Smooth muscle cell of the brain vasculature (primary cell): ENCODE data around the gene SLC35D2.
"Not testable (repeated sequence)": the region's sequence is repeated elsewhere in the genome, so short reads cannot be mapped to it uniquely, and the experiment has no call there.

Source experiments
- DNase-seq: peaks from one replicate; pipeline ENCODE4 v3.0.0-alpha.2; 2012; ENCODE audit warnings: low read depth, low spot score

Gene SLC35D2

DNA sequence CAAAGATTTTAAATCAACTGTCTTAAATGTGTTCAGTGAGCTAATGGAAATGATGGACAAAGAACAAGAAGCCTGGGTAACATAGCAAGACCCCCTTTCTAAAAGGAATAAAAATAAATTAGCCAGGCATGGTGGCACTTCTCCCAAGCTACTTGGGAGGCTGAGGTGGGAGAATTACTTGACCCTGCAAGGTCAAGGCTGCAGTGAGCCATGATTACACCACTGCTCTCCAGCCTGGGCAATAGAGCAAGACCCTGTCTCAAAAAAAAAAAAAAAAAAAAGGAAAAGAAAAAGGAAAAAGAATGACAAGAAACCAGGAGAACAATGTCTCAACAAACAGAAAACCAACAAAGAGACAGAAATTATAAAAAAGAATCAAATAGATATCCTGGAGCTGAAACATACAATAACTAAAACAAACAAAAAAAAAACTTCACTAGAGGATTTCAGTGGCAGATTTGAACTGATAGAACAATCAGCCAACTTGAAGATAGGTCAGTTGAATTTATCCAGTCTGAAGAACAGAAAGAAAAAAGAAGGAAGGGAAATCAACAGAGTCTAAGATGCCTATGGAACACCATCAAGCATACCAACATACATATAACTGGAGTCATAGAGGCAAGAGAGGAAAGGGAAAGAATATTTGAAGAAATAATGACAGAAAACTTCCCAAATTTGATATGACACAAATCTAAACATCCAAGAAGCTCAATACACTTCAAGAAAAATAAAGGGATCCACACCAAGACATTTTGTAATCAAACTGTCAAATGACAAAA lies 16.8 kb upstream of the SLC35D2 start:
- no peak for DNase-seq

DNA sequence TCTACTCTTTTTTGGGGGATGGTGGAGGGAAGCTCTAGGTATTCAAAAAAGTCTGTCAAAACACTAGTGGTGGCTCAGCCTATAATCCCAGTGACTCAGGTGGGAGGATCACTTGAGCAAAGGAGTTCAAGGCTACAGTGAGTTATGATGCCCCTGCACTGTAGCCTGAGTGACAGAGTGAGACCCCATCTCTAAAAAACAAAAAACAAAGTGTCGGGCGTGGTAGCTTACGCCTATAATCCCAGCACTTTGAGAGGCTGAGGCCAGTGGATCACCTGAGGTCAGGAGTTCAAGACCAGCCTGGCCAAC lies 15.8 kb upstream of the SLC35D2 start:
- no peak for DNase-seq

DNA sequence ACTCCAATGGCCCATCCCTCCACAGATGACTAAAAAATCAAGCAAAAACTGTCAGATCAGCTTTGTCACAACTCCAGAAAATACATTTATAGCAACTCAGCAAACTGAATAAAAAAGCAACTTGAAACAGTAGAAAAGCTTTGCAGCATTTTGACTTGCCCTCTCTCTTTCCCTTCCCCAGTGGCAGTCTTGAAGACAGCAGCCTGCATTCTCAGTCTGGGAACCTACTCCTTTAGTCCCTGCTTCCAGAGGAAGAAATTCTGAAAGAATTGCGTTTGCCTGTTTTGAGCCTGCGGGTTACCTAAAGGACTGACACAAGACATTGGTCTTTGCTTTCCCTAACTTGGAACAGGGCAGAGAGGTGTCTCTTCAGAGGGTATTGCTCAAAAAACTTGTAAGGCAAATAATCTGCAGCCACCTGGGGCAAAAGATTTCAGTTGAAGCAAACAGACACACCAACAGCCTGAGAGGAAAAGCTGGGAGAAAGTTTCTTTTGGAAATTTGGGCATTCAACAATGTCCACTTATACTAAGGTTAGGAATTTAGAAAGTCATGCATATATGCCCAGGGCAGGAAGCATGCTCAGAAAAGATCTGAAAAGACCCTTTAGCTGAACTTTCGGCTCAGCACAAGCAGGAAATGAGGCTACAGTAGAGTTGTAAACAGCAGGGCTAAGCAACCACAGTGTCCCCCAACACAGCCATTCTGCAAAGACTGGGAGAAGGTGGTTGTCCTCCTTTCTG lies 15.2 kb upstream of the SLC35D2 start:
- DNase-seq = no peak

DNA sequence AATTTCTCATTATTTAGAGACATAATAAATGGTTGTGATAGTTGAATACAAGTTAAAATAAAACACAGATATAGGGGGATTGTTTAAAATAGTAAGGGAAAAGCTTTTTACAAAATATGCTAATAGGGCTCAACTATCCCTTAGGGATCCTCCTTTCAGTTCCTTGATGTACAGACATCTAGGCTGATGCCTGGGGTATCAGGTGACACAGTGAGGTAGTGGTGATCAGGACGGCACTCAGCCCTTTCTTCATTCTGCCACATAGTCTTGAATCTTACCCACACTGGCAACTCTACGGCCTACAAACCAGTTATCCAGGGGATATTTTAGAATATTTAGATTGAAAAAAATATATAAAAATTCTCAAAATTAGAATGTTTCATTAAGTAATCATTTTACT lies 12.5 kb upstream of the SLC35D2 start:
- DNase-seq = no peak

DNA sequence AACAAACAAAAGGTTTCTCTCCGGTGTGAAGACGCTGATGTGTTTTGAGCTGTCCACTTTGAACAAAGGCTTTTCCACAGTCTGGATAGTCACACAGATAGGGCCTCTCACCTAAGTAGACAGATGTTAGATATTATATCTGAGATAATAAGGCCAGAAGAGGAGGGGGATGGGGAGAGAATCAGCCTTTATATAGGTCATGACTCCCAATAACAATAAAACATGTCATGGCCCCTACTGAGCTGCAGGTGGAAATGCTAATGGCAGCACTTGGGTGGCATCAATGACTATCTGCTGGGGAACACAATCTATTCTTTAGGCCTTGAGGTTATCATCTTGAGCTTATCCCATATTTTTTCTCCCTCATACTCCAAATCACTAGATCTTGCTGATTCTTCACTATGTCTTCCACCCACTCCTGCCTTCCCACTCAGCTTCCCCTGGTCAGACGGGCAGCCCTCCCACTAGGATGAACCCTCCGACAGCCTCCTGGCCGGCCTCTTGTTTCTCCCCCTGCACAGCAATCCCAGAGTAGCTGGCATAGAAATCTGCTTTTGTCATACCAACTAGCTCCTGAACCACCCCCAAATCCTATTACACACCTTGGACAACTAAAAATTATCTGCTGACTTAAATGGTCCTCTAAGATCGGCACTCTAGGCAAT lies 11.5 kb upstream of the SLC35D2 start:
- DNase-seq = no peak

DNA sequence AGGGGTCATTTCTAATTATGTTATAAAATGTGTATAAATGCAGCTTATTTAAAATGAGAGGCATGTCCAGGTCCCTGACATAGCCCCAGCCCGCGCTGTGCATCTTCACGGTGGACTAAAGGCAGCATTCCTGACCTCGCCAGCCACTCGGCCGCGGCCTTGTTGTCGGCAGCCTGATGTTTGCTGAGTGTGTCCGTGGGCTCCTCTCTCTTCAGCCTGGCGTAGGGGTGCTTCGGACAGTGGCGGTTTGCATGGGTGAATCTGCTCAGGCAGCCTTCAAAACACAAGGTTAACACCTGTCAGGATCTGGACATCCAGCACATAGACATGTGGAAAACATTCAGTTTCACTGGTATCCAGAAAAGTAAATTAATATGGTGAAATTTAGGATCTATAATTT lies 8.8 kb upstream of the SLC35D2 start:
- DNase-seq = no peak

DNA sequence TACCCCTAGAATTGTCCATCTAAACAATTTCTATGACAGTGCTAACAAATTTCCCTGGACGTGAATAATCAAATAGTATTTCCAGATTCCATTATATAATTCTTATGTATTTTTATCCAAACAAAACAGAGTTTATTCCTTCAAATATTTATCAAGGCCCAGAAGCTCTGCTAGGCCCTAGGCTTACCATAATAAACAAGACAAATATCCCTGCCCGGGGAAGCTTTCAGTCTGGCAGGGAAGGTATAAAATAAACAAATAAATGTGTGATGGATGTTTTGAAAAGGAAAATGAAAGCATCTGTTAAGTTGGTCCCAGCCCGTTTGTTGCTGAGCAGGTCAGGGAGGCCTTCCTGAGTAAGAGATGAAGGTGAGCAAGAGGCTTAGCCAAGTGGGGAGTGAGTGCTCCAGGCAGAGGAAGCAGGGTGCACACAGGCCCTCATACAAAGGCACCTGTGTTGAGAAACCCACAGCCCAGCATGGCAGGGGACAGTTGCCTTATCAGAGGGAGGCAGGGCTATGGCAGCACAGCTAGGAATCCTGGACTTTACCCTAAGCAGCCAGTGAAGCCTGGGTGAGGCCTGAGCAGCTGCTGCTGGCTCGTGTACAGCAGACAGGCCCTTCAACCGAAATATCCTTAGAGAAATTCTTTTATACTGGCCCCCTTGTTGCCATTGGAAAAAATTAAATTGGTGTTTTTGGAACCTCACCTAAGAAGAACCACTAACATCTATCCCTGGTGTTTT lies 7.7 kb upstream of the SLC35D2 start:
- DNase-seq = peak; percentile 41

DNA sequence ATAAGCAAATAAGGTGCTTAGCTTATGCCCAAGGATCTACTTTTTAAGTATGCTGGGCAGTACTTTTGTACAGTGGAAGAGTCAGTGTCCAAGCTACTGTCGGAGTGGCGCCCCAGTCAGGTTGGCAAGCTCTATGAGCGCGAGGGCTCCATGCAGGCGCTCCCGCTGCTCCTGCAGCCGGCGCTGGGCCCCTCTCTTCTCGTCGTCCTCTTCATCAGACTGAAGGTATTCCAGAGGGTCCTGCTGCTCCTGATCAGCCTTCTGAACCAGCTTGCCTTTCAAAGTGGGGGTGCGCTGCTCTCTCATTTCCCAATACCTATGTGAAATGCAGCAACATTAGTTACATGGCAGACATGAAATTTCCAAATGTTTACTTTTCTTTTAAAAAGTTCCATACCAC lies 4.6 kb upstream of the SLC35D2 start:
- no peak for DNase-seq

DNA sequence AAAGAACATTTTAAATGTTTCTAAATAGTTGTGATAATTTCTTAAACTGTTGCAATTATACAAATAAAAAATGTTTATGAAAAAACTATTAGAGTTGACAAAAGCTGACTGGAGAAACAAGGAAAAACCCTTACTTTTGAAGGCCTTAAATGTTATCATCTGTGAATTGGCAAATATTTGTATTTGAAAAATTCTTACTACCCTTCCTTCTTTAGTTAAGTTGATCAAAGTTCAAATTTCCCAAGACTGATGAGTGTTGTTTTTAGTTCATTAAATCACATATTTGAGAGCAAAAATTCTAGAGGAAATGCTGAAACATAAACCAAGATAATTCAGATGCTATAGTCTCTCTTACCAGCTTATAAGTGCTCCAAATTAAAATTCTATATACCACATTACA lies 2.6 kb upstream of the SLC35D2 start:
- DNase-seq = no peak

DNA sequence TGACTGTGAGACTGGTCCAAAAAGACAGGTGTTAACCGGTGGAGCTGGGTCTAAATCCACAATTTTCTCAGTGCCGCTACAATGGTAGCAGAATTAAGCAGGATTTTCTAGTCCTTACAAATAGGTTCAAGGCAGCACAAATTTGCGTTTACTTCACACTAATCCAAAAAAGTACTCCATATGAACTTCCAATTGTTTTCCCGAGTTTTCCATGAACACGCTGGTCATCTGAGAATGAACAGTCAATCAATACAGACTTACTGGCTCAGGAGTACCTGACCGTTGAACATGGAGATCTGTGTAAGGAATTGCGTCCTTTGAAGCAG lies 709 bp downstream of the SLC35D2 start:
- DNase-seq = no peak

DNA sequence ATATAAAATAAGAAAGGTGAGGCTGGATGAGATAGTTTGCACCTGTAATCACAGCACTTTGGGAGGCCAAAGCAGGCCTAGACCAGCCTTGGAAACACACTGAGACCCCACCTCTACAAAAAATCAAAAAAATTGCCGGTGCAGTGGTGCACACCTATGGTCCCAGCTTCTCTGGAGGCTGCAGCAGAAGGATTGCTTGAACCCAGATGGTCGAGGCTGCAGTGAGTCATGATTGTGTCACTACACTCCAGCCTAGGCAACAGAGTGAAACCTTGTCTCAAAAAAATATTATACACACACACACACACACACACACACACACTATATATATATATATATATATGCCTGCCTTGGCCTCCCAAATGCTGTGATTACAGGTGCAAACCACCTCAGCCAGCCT lies 1.3 kb downstream of the SLC35D2 start:
- DNase-seq = no peak

DNA sequence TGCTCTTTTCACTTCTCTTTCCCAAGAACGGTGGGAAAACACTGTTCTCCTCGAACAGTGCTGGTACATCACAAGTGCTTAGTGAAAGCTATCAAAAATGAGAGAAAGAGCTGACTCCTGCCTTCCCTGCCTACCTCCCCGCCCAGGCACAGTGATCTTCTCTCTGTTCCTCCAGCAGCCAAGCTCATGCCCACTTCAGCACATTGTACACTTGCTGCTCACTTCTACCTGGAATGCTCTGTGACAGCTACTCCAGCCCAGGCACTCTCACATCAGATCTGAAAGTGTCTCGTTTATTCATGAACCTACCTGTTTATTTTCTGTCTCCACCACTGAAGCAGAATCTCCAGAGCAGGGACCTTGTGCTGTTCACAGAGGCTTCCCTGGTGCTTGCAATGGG lies 1.8 kb downstream of the SLC35D2 start:
- no peak for DNase-seq

DNA sequence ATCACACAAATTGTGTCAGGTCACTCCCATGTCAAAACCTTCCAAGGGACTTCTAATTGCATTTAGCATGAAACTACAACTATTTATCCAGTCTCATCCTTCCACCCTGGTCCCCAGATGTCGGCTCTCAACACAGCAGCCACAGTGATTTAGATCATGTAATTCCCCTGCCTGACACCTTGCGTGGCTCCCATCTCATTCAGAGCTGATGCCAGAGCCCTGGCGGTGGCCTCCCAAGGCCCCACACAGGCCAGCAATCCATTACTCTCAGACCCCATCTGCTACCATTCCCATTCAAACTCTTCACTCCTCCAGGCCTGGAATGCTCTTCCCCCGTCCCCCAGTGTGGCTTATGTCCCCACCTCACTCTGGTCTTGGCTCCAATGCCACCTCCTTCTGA lies 2.4 kb downstream of the SLC35D2 start:
- no peak for DNase-seq

DNA sequence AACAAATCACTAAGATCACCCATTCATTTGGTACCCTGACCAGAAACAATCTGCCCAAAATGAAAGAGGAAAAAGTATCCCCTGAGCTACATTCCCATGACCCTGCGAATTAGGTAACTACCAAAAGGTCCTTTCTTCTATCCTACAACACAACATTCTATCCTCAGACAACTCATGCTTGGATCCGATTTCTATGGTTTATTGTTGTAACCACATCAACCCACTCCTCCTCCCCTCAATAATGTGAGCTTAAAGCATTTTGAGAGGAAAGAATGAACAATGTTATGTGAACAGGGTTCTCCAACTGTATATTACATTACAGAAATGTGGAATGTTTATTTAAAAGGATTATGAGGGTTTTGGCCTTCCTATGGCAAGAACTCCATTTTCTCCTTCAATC lies 4.0 kb downstream of the SLC35D2 start:
- DNase-seq = no peak

DNA sequence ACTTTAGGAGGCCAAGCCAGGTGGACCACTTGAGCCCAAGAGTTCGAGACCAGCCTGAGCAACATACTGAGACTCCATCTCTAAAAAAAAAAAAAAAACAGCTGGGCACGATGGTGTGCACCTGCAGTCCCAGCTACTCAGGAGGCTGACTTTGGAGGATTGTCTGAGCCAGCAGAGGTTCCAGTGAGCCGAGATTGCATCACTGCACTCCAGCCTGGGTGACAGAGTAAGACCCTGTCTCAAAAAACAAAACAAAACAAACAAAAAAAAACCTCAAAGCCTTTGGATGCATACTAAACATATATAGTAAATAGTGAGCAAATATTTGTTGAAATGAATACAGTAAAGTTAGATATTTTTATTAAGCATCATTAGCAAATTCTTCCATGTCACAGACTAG lies 5.3 kb downstream of the SLC35D2 start:
- no peak for DNase-seq

DNA sequence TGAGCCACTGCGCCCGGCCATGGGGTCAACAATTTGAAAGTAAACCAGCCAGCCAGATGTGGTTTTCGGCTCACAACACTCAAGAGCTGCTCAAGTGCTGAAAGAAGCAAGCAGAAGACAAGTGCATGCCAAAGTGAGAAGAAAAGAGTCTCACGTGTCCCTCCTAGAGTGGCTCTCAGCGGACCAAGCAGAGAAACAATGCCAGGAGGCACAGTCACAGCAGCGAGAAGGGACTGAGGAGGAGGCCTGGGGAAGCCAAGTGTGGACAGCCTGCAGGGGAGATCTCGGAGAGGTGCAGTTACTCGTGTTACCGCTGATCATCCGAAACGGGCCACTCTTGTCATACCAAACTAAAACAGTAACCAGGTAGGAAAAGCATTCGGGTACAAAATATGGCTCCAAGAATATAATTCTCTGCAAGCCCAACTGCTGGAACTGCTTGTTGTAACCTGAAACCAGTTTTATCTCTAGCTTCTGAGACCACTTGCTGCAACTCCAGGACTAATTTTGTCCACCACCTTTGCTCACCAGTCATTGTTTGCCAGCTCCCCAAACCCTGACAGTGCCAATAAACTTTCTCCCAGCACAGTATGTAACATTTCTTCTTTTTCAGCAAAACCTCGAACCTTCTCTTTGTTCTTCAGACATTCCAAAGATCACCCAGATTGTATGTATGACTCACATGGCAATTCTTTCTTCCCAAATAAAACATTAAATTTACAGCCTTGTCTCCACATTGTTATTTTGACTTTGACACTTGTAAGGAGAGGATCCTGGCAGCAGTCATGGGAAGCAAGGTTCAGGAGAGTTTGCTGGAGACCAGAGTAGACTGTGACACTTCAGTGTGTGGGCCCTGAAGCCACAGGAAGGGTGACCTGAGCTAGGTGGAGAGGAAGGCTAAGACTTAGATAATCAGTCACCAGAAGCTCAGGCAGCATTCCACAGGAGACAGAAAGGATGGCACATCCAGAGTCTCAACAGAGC lies 6.3 kb downstream of the SLC35D2 start:
- DNase-seq = no peak

DNA sequence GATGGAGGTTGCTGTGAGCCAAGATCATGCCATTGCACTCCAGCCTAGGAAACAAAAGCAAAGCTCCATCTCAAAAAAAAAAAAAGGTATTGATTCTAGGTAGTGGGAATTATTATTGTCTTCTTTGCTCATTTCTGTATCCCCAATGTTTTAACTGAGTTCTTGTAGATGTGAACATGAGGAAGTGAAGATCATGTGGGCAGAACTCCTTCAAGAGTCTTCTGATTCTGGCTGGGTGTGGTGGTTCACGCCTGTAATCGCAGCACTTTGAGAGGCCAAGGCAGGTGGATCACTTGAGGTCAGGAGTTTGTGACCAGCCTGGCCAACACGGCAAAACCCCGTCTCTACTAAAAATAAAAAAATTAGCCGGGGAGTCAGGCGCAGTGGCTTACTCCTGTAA lies 8.0 kb downstream of the SLC35D2 start:
- DNase-seq = not testable (repeated sequence)

DNA sequence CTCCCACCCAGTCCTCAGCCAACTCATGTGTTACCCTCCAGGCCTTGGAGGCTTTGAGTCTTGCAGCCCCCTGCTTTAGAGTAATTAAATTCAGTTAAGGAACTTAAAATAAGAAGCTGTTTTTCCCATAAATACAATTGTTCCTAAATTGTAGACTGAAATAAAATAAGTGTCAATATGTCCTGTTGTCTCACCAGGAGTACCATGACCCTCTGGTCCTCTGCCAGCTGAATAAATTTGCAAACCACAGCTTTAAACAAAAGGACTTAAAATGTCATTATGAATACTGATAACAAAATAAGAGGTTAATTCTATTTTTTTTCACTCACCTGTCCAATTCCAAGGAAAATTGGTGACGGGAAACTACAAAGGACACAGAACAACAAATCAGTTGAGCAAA lies 15.6 kb downstream of the SLC35D2 start:
- no peak for DNase-seq

DNA sequence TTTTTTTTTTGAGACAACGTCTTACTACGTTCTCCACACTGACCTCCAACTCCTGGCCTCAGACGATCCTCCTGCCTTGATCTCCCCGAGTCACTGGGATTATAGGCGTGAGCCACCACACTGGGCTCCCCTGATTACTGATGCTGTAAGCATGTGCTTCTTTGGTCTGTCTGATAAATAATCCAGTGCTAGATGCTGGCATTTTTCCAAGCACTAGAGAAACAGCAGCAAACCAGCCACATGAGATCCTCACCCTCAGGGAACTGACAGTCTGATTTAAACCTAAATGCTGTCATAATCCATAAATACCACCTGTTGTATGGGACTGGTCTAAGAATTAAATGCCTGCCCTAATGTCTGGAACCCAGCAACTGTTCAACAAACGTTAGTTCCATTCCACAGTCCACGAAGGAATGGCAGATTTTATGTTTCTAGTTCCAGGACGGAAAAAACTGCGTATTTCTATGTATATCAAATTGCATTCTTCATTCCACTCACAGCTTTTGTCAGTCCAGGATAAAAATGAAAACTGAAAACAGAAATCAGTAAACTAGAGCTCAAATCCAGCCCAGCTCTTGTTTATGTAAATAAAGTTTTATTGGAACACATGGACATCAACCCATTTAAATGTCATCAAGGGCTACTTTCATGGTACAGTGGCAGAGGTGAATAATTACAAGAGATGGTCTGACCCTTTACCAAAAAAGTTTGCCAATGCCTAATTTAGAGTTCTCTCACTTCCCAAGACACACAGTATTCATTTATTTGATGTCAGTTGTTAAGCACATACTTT lies 20.1 kb downstream of the SLC35D2 start:
- no peak for DNase-seq

DNA sequence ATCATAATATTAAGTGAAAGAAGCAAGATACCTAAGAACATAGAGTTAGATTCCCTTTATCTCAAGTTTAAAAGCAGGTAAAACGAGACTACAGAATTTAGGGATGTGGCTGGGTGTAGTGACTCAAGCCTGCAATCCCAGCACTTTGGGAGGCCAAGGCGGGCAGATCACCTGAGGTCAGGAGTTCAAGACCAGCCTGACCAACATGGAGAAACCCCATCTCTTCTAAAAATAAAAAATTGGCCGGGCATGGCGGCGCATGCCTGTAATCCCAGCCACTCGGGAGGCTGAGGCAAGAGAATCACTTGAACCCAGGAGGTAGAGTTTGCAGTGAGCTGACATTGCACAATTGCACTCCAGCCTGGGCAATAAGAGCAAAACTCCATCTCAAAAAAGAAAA lies 21.4 kb downstream of the SLC35D2 start:
- not testable (repeated sequence) for DNase-seq
